Aorta (tissue), 5 donors: Measurements from ENCODE around the gene HMOX2. TPM values are rescaled to one million over a fixed set of nuclear protein-coding genes. Genes with fewer than 3 reads are reported as not detected.

Experiments
- ATAC-seq: fragments of 200-7000 bp; cut with Tn5 transposase; one replicate; pipeline ENCODE4 v1.9.1; 2022; ENCODE audit warnings: moderate library complexity; ENCODE audit not compliant: low FRiP score
- DNase-seq, 2 donors: peaks; one replicate each; pipeline ENCODE4 v3.0.0-alpha.2; 2020
- H3K27ac ChIP-seq, 2 donors: one replicate each; pipeline ENCODE4 v1.5.1; 2013; ENCODE audit warnings: low read length in 2 of 2, mild to moderate bottlenecking in 2 of 2, moderate library complexity in 2 of 2, control low read depth in 1 of 2, inconsistent platforms in 1 of 2, low read depth in 1 of 2
- H3K27me3 ChIP-seq, 2 donors: one replicate each; pipeline ENCODE4 v1.6.1; 2013; ENCODE audit warnings: control low read depth in 1 of 2, low read length in 1 of 2, mild to moderate bottlenecking in 1 of 2, moderate library complexity in 1 of 2; ENCODE audit not compliant: insufficient read depth in 2 of 2, control insufficient read depth in 1 of 2
- H3K36me3 ChIP-seq, 2 donors: one replicate each; pipeline ENCODE4 v1.6.1; 2013; ENCODE audit warnings: control low read depth in 1 of 2, low read length in 1 of 2, mild to moderate bottlenecking in 1 of 2; ENCODE audit not compliant: insufficient read depth in 2 of 2, control insufficient read depth in 1 of 2
- H3K4me1 ChIP-seq, 2 donors: one replicate each; pipeline ENCODE4 v1.6.1; 2013; ENCODE audit warnings: low read length in 2 of 2, control low read depth in 1 of 2, mild to moderate bottlenecking in 1 of 2, moderate library complexity in 1 of 2; ENCODE audit not compliant: insufficient read depth in 2 of 2, control insufficient read depth in 1 of 2
- H3K4me3 ChIP-seq, 2 donors: one replicate each; pipeline ENCODE4 v1.5.1; 2013; ENCODE audit warnings: low read length in 2 of 2, control low read depth in 1 of 2, mild to moderate bottlenecking in 1 of 2
- H3K9me3 ChIP-seq: one replicate; pipeline ENCODE4 v1.6.1; 2013; ENCODE audit warnings: mild to moderate bottlenecking, low read length; ENCODE audit not compliant: control insufficient read depth
- WGBS, 2 donors: extraction: QIAGEN DNeasy Blood & Tissue Kit; methylation state at CpG; one replicate each; pipeline ENCODE4 v1.1.7; 2013; 5-methylcytosine and 5-hydroxymethylcytosine counted together
- intact Hi-C, 2 donors: fragments of 100-400 bp; cut with DNase I; formaldehyde crosslinking; loops; one replicate each; pipeline versions ENCODE4 v1.14.2 to v1.15.0; 2022
- polyA plus RNA-seq, 2 donors: library from polyadenylated mRNA; stranded (reverse); fragments of 200-250 nt; gene quantifications; one replicate each; pipeline ENCODE4 v1.2.3, GENCODE V29; 2013
- total RNA-seq, 2 donors: library from RNA; stranded (reverse); fragmentation: NEBNext Ultra II Directional; extraction: Animal tissue kit (Norgen Biotek cat#: 25700); gene quantifications; one replicate each; pipeline ENCODE4 v1.2.1, GENCODE V29; 2021
- donor health status: healthy with polysubstance abuse.
- donor health status: Bipolar disorder and iron deficiency.
- donor health status: DM: no; HTN: no; CAD: no.
- donor health status: DM: no; HTN: no; CAD: no.
- donor health status: DM: yes; HTN: yes; CAD: no.

Gene HMOX2
- total and polyA plus RNA-seq, 4 donors, result 24.3 to 33.6 (median 26.8) TPM

- DNase-seq (no peak), ATAC-seq (no peak)
- WGBS, 2 donors, result 84 to 86% methylated on average over 5 of the region's 5 CpGs
- no peaks in the 10 kb centered on the region for H3K36me3 ChIP-seq
- no peaks in the 10 kb centered on the region for H3K9me3 ChIP-seq
- H3K4me1 ChIP-seq, result no peaks in the 10 kb centered on the region
- H3K4me3 ChIP-seq, result no peak overlapping the region
- intact Hi-C loops, result no loop called here
- H3K27me3 ChIP-seq, result no peaks in the 10 kb centered on the region
- no peak overlapping the region for H3K27ac ChIP-seq
Observed at GRCh38 chr16:4489030-4489429, 12.8 kb downstream of the HMOX2 start.

- H3K27ac ChIP-seq, result no peak overlapping the region
Observed at GRCh38 chr16:4491898-4492297, 15.7 kb downstream of the HMOX2 start.

GRCh38 chr16:4494746-4495490, 18.7 kb downstream of the HMOX2 start:
- Histone ChIP-seq H3K27me3 (no peaks in the 10 kb centered on the region), H3K4me3 (no peak overlapping the region), H3K36me3 (no peaks in the 10 kb centered on the region), H3K9me3 (no peaks in the 10 kb centered on the region), H3K4me1 (peaks cover 0 to 3% of the 10 kb centered on the region in 2 donors), H3K27ac (peak overlapping the region in 1 of 2 donors; percentile 37)
- intact Hi-C loops, result no loop called here
- peak in 1 of 2 donors; percentile 19 for DNase-seq
- ATAC-seq, result no peak
- WGBS, 2 donors, result 86% methylated on average over 6 of the region's 6 CpGs

More at GRCh38 chr16:4491898-4492297, 15.7 kb downstream of the HMOX2 start:
- H3K4me3 ChIP-seq, result no peak overlapping the region
- H3K9me3 ChIP-seq, result no peaks in the 10 kb centered on the region
- ATAC-seq (no peak), DNase-seq (no peak)
- H3K4me1 ChIP-seq, result peaks cover 0 to 3% of the 10 kb centered on the region in 2 donors
- WGBS, 2 donors, result 95 to 96% methylated on average over 4 of the region's 4 CpGs
- no peaks in the 10 kb centered on the region for H3K27me3 ChIP-seq
- H3K36me3 ChIP-seq, result no peaks in the 10 kb centered on the region
- intact Hi-C loops, result no loop called here

GRCh38 chr16:4495766-4496165, 19.6 kb downstream of the HMOX2 start:
- no peaks in the 10 kb centered on the region for H3K9me3 ChIP-seq

GRCh38 chr16:4496305-4496704, 20.1 kb downstream of the HMOX2 start:
- intact Hi-C loops, result no loop called here
- Histone ChIP-seq H3K36me3 (no peaks in the 10 kb centered on the region), H3K27me3 (no peaks in the 10 kb centered on the region), H3K4me1 (peaks cover 0 to 3% of the 10 kb centered on the region in 2 donors), H3K9me3 (no peaks in the 10 kb centered on the region), H3K27ac (no peak overlapping the region), H3K4me3 (no peak overlapping the region)
- WGBS, 2 donors, result 69 to 71% methylated on average over 4 of the region's 4 CpGs
- ATAC-seq (no peak), DNase-seq (peak in 1 of 2 donors; percentile 9)

More at GRCh38 chr16:4495766-4496165, 19.6 kb downstream of the HMOX2 start:
- Histone ChIP-seq H3K27me3 (no peaks in the 10 kb centered on the region), H3K4me1 (peaks cover 0 to 3% of the 10 kb centered on the region in 2 donors), H3K27ac (no peak overlapping the region), H3K4me3 (no peak overlapping the region), H3K36me3 (no peaks in the 10 kb centered on the region)
- ATAC-seq (no peak), DNase-seq (no peak)
- intact Hi-C loops, result no loop called here
- 97 to 98% methylated on average over 2 of the region's 2 CpGs for WGBS, 2 donors

GRCh38 chr16:4498546-4499195, 22.5 kb downstream of the HMOX2 start:
- intact Hi-C loops, result no loop called here
- no peaks in the 10 kb centered on the region for H3K27me3 ChIP-seq
- WGBS, 2 donors, result 86% methylated on average over 8 of the region's 8 CpGs
- peaks cover 0 to 3% of the 10 kb centered on the region in 2 donors for H3K4me1 ChIP-seq
- DNase-seq (no peak), ATAC-seq (no peak)
- no peaks in the 10 kb centered on the region for H3K36me3 ChIP-seq
- H3K27ac ChIP-seq, result no peak overlapping the region
- H3K9me3 ChIP-seq, result no peaks in the 10 kb centered on the region
- H3K4me3 ChIP-seq, result no peak overlapping the region

- 94 to 98% methylated on average over 4 of the region's 4 CpGs for WGBS, 2 donors
- Histone ChIP-seq H3K9me3 (no peaks in the 10 kb centered on the region), H3K4me3 (no peak overlapping the region), H3K4me1 (peaks cover 0 to 3% of the 10 kb centered on the region in 2 donors), H3K27ac (no peak overlapping the region), H3K36me3 (no peaks in the 10 kb centered on the region), H3K27me3 (no peaks in the 10 kb centered on the region)
- no peak for ATAC-seq
- no peak for DNase-seq
- intact Hi-C loops, result no loop called here
Observed at GRCh38 chr16:4499196-4499555, 23.0 kb downstream of the HMOX2 start.

GRCh38 chr16:4500272-4500671, 24.1 kb downstream of the HMOX2 start:
- peaks cover 0 to under 1% of the 10 kb centered on the region in 2 donors for H3K4me1 ChIP-seq
- peak overlapping the region in 1 of 2 donors; percentile 44 for H3K4me3 ChIP-seq
- intact Hi-C loops, result loop anchor here in 1 of 2 donors (10.0 kb wide), 2 partner anchors 115 to 455 kb away; partner anchors contain the start of genes SEC14L5 and UBALD1

More at GRCh38 chr16:4500272-4500671, 24.1 kb downstream of the HMOX2 start:
- peak; percentile 78 for ATAC-seq
- Histone ChIP-seq H3K9me3 (no peaks in the 10 kb centered on the region), H3K27me3 (no peaks in the 10 kb centered on the region), H3K36me3 (no peaks in the 10 kb centered on the region), H3K27ac (peak overlapping the region; percentile 68 to 88)
- WGBS, 2 donors, result 8 to 13% methylated on average over 3 of the region's 3 CpGs
- DNase-seq, result peak; percentile 39 to 54
